HG02884 (cell line): Measurements from ENCODE around the gene SCMH1.
"Not testable (repeated sequence)": the region's sequence is repeated elsewhere in the genome, so short reads cannot be mapped to it uniquely, and the experiment has no call there.

ENCODE experiments used
- ATAC-seq: cut with Tn5 transposase; IDR thresholded peaks from one replicate; pipeline ENCODE4 v1.9.1; 2021; ENCODE audit warnings: mild to moderate bottlenecking, moderate library complexity; ENCODE audit not compliant: unreplicated experiment

SCMH1 gene

DNA sequence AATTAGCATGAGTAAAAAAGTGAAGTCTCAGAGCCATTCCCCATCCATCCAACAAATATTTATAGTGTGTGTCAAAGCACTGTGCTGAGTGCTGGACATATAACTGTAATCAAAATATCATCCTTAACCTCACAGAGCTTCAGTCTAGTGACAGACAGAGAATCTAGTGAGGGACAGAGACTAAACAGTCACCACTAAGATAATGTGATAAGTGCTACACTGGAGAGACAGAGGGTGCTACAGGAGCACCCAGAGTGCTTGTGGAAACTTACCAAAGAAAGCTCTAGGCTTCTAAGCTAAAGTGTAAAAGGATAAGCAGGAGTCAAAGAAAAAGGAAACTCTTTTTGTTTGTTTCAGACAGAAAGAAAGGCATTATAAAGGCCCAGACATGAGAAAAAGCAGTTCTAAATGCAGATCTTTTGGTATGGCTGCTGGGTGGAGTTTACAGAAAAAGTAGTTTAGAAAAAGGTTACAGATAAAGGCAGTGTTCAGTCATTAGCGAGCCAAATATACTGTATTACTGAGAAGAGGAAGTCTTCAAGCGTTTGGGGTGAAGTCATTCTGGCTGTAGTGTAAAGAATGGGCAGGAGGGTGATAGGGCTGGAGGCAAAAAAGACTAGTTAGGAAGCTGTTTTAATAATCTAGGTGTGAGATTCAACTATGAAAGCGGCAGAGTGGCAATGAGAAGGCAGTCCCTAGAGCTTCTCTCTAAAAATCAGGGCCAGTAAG, 83.8 kb downstream of the SCMH1 start:
- no peak for ATAC-seq

DNA sequence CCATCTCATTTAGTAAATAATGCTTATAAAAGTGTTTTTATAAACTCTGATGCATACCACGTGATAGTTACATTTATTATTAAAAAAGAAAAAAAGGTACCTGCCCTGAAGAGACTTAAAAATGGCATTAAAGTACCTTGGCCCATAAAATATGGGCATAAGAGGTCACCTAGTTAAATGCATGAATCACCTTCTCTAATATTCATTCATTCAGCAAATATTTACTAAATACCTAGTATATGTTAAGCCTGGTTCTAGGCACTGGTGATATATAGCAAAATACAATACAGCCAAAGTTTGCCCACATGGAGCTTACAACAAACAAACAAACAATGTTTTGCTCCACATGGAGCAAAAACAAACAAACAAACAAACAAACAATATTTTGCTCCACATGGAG, 87.0 kb downstream of the SCMH1 start:
- no peak for ATAC-seq

DNA sequence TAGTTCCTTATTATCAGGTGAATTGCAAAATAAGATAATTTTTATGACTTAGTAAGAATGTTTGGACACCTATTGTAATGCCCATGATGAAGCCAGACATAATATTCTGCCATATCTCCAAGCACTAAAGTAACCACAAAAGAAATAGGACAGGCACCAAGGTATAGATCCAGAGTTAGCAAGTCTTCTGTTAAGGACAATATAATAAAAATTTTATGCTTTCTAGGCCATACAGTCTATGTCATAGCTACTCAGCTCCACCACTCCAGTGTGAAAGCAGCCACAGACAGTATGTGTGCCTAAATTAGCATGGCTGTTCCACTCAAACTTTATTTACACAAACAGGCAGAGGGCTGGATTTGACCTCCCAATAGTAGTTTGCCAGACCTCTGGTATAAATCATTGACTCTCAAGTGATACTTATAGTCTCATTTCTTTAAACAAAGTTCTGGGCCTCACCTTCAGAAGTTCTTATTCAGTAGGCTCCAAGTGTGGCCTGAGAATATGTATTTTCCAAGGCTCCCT, 88.3 kb downstream of the SCMH1 start:
- no peak for ATAC-seq

DNA sequence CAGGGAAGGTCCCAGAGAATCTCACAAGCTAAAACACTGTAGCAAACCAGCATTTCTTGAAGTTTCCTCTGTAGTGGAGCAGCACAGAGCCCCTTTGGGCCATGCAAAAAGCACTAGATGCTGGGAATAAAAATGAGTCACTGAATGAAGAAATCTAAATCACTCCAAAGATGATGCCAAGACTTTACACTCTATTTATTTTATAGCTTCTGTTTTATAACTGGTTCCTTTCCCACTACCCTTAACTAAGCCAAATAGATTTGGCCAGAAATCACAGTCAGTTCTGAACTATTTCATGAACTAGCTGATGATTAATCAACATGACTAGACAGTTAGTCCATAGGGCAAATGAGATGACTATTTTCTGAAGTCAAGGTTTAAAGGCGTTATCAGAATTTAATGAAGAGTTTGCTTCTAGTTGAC, 89.5 kb downstream of the SCMH1 start:
- ATAC-seq, result no peak

DNA sequence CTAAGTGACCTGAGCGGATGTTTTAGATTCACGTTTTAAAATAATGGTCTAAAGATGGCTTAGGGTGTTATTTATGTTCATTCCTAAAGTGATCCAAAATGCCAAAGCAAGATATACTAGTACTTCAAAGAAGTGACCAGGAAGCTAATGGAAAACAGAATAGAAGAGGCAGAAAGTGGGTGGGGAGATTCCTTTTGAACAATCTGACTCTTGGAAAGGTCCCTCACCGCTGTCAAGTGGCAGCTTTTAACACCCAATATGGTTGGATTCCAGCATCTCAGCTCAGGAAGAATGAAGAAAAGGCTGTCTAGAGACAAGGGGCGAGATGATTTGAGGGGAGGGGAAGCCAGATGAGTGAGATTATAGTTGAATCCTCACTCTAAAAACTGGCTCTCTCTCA, 90.3 kb downstream of the SCMH1 start:
- no peak for ATAC-seq

- ATAC-seq, result no peak
Observed at GRCh38 chr1:41149570-41149969, 92.5 kb downstream of the SCMH1 start.

DNA sequence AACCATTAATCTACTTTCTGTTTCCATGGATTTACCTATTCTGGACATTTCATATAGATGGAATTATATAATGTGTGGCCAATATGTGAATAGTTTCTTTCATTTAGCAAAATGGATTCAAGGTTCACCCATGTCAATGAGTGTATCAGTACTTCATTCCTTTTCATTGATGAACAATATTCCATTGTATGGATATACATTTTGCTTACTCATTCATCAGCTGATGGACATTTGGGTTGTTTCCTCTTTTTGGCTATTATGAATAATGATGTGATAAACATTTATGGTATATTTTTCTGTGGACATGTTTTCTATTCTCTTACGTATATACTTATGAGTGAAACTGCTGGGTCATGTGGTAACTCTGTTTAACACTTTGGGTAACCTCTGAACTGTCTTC, 97.8 kb downstream of the SCMH1 start:
- no peak for ATAC-seq

DNA sequence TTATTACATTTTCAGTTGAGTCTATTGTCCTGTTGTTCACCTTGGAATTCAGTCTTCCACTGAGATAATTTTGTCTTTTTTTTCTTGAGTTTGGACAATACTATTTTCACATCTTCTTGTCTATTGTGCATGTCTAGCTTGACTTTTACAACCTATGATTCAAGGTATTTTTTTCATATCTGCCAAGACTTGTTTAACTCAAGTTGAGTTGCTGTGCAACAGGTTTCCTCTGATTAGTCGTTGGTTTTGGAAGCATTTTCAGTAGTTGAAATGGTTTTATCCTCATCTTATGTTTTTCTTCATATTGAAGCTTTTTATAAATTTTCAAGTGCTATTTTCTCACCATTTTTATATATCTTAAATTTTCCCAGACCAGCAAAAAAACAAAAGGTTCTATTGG, 103.6 kb downstream of the SCMH1 start:
- ATAC-seq, result no peak

GRCh38 chr1:41135196-41135947, 106.7 kb downstream of the SCMH1 start:
- ATAC-seq, result no peak

DNA sequence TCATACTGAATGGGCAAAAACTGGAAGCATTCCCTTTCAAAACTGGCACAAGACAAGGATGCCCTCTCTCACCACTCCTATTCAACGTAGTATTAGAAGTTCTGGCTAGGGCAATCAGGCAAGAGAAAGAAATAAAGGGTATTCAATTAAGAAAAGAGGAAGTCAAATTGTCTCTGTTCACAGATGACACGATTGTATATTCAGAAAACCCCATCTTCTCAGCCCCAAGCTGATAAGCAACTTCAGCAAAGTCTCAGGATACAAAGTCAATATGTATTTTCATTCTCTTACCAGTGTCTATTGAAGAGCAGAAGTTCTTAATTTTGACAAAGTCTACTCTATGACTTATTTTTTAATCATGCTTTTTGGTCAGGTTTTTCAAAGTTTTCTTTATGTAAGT, 107.8 kb downstream of the SCMH1 start:
- not testable (repeated sequence) for ATAC-seq

DNA sequence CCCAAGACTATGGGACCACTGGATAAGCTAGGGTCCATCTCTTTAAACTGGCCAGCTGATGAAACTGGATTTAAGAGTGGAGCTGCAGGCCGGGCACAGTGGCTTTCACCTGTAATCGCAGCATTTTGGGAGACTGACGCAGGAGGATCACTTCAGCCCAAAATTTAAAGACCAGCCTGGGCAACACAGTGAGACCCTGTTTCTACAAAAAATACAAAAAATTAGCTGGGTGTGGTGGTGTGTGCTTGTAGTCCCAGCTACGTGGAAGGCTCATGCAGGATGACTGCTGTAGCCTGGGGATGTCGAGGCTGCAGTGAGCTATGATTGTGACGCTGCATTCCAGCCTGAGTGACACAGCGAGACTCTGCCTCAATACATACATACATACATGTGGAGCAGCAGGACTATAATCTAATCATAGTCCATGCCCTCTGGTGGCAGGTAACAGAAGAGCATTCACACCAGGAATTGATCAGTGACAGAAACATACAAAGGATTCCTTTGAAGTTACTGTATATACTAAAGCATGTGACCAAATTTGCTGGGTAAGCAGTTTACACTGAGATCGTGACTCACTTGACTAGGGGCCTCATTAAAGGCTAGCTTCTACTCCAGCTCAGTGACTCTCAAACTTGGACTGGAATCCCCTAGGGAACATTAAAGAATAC, 119.1 kb downstream of the SCMH1 start:
- ATAC-seq, result no peak

DNA sequence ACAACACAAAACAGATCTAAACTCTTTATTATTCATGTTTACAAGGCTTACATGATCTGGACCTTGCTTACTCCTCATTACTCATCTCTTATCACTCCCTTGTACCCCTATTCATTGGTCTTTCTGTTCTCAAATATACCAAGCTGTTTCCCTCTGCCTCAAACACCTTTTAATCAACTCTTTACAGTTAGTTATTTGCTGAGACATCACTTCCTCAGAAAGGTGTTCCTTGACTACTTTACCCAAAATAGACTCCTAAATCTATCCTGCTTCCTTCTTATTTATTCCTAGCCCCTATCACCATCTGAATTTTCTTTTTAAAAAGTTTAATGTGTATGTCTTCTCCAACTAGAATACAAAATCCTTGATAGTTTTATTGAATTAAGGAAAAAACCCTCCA, 120.0 kb downstream of the SCMH1 start:
- ATAC-seq, result no peak

DNA sequence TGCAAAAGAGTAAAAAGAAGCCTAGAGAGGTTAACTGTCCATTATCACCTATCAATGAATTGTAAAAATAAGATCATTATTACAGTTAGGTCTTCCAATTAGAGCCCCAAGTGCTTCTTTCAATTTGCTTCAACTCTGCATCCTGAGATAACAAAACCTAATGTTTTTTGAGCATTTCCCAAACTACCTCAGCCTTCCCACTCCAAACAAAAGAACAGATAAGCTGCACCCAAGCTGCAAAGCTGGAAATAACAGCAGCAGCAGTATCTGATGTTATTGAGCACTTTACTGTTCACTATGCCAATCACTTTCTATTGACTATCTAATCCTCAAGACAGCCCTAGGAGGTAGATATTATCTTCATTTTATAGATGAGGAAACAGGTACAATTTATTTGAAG, 123.5 kb downstream of the SCMH1 start:
- no peak for ATAC-seq

GRCh38 chr1:41117241-41117640, 124.9 kb downstream of the SCMH1 start:
- not testable (repeated sequence) for ATAC-seq

DNA sequence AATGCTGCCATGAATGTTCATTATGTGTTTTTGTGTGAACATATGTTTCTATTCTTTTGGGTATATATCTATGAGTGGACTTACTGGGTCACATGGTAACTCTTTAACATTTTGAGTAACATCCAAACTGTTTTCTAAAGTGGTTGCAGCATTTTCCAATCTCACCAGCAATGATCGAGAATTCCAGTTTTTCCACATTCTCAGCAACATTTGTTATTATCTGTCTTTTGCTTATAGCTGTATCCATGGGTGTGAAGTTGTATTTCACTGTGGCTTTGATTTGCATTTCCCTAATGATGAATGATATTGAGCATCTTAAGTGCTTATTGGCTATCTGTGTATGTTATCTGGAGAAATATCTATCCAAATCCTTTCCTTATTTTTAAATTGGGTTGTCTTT, 131.4 kb downstream of the SCMH1 start:
- no peak for ATAC-seq

- ATAC-seq, result no peak
Observed at GRCh38 chr1:41110286-41110685, 131.8 kb downstream of the SCMH1 start.

GRCh38 chr1:41109310-41110197, 132.6 kb downstream of the SCMH1 start:
- ATAC-seq, result no peak

GRCh38 chr1:41108696-41109275, 133.3 kb downstream of the SCMH1 start:
- ATAC-seq, result no peak

DNA sequence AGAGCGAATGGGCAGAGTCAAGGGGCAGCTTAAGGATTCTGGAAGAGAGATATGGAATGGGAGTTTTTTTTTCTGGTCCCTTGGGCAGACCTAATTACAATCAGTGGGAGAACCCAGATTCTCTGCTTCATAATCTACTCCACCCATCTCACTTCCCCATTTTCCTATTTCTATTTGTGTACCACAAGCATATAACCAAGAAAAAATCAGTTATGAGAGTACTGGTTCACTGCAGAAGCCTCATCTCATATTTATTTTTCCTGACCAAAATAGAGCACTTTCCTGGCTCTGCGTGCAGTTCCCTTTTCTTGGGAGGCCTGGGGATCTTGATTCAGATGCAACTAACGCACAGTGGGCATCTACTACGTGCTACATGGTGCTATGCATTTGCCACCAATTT, 138.3 kb downstream of the SCMH1 start:
- no peak for ATAC-seq

- ATAC-seq, result no peak
Observed at GRCh38 chr1:41102653-41103052, 139.5 kb downstream of the SCMH1 start.
